Stimulated activated CD8-positive, alpha-beta memory T cell treated with anti-CD3 and anti-CD28 coated beads, Interleukin-2, amount 100 ng/mL, for 1 hour (primary cell): ENCODE results near the gene MT1M.

ENCODE experiments used
- DNase-seq, 2 donors: peaks; one replicate each; pipeline ENCODE4 v3.0.0-alpha.2; 2020; ENCODE audit warnings: low read depth in 2 of 2

Gene MT1M

GRCh38 chr16:56628486-56629350 is 3.7 kb upstream of the MT1M start:
- DNase-seq = no peak

- DNase-seq = no peak
Measured at GRCh38 chr16:56629531-56629930, 2.9 kb upstream of the MT1M start.

GRCh38 chr16:56630134-56630533 is 2.3 kb upstream of the MT1M start:
- DNase-seq = no peak

- no peak for DNase-seq
Measured at GRCh38 chr16:56631197-56631596, 1.3 kb upstream of the MT1M start.

- no peak for DNase-seq
Measured at GRCh38 chr16:56631832-56632155, 665 bp upstream of the MT1M start.

- DNase-seq = no peak
Measured at GRCh38 chr16:56632848-56633365, 448 bp downstream of the MT1M start.

GRCh38 chr16:56633535-56633934 is 1.1 kb downstream of the MT1M start:
- no peak for DNase-seq

GRCh38 chr16:56634715-56635440 is 2.4 kb downstream of the MT1M start:
- DNase-seq = no peak

- no peak for DNase-seq
Measured at GRCh38 chr16:56635441-56635967, 3.0 kb downstream of the MT1M start.

GRCh38 chr16:56636616-56637413 is 4.4 kb downstream of the MT1M start:
- DNase-seq = no peak

GRCh38 chr16:56637814-56638750 is 5.6 kb downstream of the MT1M start, which contains the start of gene MT1A:
TSS of gene MT1A (plus strand) at chr16:56638666. CDS start at chr16:56638739, 73 bp downstream.
- no peak for DNase-seq

- no peak for DNase-seq
Measured at GRCh38 chr16:56639045-56639444, 6.6 kb downstream of the MT1M start.

GRCh38 chr16:56640076-56640475 is 7.6 kb downstream of the MT1M start:
- DNase-seq = no peak

GRCh38 chr16:56641166-56641565 is 8.7 kb downstream of the MT1M start:
- no peak for DNase-seq

GRCh38 chr16:56643080-56643778 is 10.8 kb downstream of the MT1M start:
- peak; percentile 46 to 56 for DNase-seq

GRCh38 chr16:56643833-56644232 is 11.4 kb downstream of the MT1M start:
- no peak for DNase-seq

GRCh38 chr16:56645311-56645710 is 12.9 kb downstream of the MT1M start:
- DNase-seq = no peak

GRCh38 chr16:56645838-56646237 is 13.4 kb downstream of the MT1M start:
- no peak for DNase-seq

GRCh38 chr16:56647641-56648431 is 15.4 kb downstream of the MT1M start:
- no peak for DNase-seq
